ENCODE results near the gene RAET1E. TPM values are rescaled to one million over a fixed set of nuclear protein-coding genes. Genes with fewer than 3 reads are reported as not detected.
A peak's percentile ranks its signal among the peaks of the same experiment; 100 is the strongest.

RAET1E gene
- total and polyA plus RNA-seq, 9 of the 15 experiments (the other 6 are each of a cell fraction or from before 2014, with no cell fraction given) = not detected

- DNase-seq (ENCODE audit: extremely low read depth in 1 of 4, low spot score in 3 of 4) (peak in 1 of 4 experiments; percentile 37), ATAC-seq (peak; percentile 40), FAIRE-seq (no peak)
- intact Hi-C loops (cut with micrococcal nuclease) = no loop called here
- Histone ChIP-seq H2AFZ (ENCODE audit: low read depth, low read length) (no peak overlapping the region), H3K4me1 (replicated peaks in 1 of 2; ENCODE audit: control insufficient read depth in 2 of 2, insufficient read depth in 2 of 2, low read length in 2 of 2) (peaks cover 0 to 3% of the 10 kb centered on the region in 2 experiments; a peak in 3 of 5 replicates), H3K9me1 (ENCODE audit: control insufficient read depth, insufficient read depth, low read length) (no peaks in the 10 kb centered on the region), H3K27ac (ENCODE audit: extremely low read depth, low read depth, low read length) (no peak overlapping the region), H3K27me3 (ENCODE audit: control insufficient read depth in 2 of 2, insufficient read depth in 2 of 2, low read length in 2 of 2) (peaks cover 19 to 61% of the 10 kb centered on the region in 2 experiments; a peak in 4 of 5 replicates), H4K20me1 (replicated peaks; ENCODE audit: control insufficient read depth, insufficient read depth, low read length) (no peaks in the 10 kb centered on the region), H3K4me2 (ENCODE audit: insufficient read depth, low read length) (no peak overlapping the region), H3K9me3 (replicated peaks; ENCODE audit: control insufficient read depth, insufficient read depth, low read depth, low read length) (peaks cover 4% of the 10 kb centered on the region; the same call in 1 of the 2 replicates), H3K4me3 (no peak overlapping the region), H3K36me3 (ENCODE audit: control insufficient read depth, insufficient read depth, low read length) (no peaks in the 10 kb centered on the region), H3K79me2 (ENCODE audit: control insufficient read depth, insufficient read depth, low read length) (no peaks in the 10 kb centered on the region), H3K9ac (ENCODE audit: insufficient read depth in 1 of 2, low read depth in 2 of 2, low read length in 2 of 2) (no peak overlapping the region)
- in situ Hi-C loops (cut with MboI) = loop anchor here (25.0 kb wide), 1 partner anchor 876 kb away; no protein-coding TSS in a partner anchor
- ChIA-PET POLR2A (no interaction called here), CTCF (ENCODE audit: low intra/inter-chr PET ratio) (interaction anchor here (0.6 kb wide), 1 partner anchor 13 kb away, joined by 3 read pairs; no protein-coding TSS in a partner anchor)
- 0% methylated on average over 2 of the region's 2 CpGs for WGBS (ENCODE audit: insufficient coverage, low coverage, missing lambda C conversion rate)
- BruUV-seq (replicated peaks) = no TSS peak
- TF ChIP-seq ADNP (tag; IDR thresholded peaks at IDR 0.05) = no peak
- no peak for TF ChIP-seq CREM (IDR thresholded peaks at IDR 0.05; ENCODE audit: low read depth)
- TF ChIP-seq RBM15 (IDR thresholded peaks at IDR 0.05; ENCODE audit: insufficient read depth, low read length) = no peak
- TF ChIP-seq MCM5 (IDR thresholded peaks at IDR 0.05; ENCODE audit: low read depth) = no peak
- TF ChIP-seq BCOR (IDR thresholded peaks at IDR 0.05) = no peak
- no peak for TF ChIP-seq NFYB (IDR thresholded peaks at IDR 0.05; ENCODE audit: extremely low read depth, insufficient read length)
- TF ChIP-seq TFAP4 (CRISPR knock-in tag; IDR thresholded peaks at IDR 0.05; ENCODE audit: borderline replicate concordance) = peak; percentile 26; the same call in 1 of the 2 replicates
- TF ChIP-seq ZNF311 (CRISPR knock-in tag; IDR thresholded peaks at IDR 0.05) = no peak
- TF ChIP-seq ZNF444 (CRISPR knock-in tag; IDR thresholded peaks at IDR 0.05) = no peak
- TF ChIP-seq CEBPZ (IDR thresholded peaks at IDR 0.05; ENCODE audit: borderline replicate concordance, low read depth, low read length) = no peak
- TF ChIP-seq ZNF274 (IDR thresholded peaks at IDR 0.05; ENCODE audit: borderline replicate concordance, low read depth, low read length) = no peak
- no peak for TF ChIP-seq PCBP2 (IDR thresholded peaks at IDR 0.05; ENCODE audit: low read depth, low read length, poor library complexity, severe bottlenecking)
- no peak for TF ChIP-seq RREB1 (CRISPR knock-in tag; IDR thresholded peaks at IDR 0.05)
These were observed 15.2 kb upstream of the RAET1E start for GRCh38 chr6:149913085-149913484.

All from K562 (cell line).